Measurements from ENCODE around the gene ANKH.

- TF ChIP-seq CTCF (optimal IDR thresholded peaks at IDR 0.05 in 1 of 3, IDR thresholded peaks at IDR 0.05 in 1 of 3, conservative IDR thresholded peaks at IDR 0.05 in 1 of 3; ENCODE audit: extremely low read depth in 1 of 3, insufficient read depth in 2 of 3, low read length in 3 of 3) (no peak), EZH2 (IDR thresholded peaks at IDR 0.05; ENCODE audit: low read length) (no peak)
Observed at GRCh38 chr5:14669975-14670374, 201.6 kb downstream of the ANKH start.
